Kidney (tissue), 14 donors: ENCODE data around the gene PLEKHA8. TPM values are rescaled to one million over a fixed set of nuclear protein-coding genes. Genes with fewer than 3 reads are reported as not detected.
A peak's percentile ranks its signal among the peaks of the same experiment; 100 is the strongest.

Source experiments
- DNase-seq, 5 donors: peaks; one replicate each; pipeline ENCODE4 v3.0.0-alpha.2; 2013 to 2020
- FAIRE-seq: peaks from 2 replicates; lab custom pipeline; 2012; peaks lifted over from hg19 to GRCh38; lab: Jason Lieb, UNC
- H3K27ac ChIP-seq, 2 donors: one replicate each; pipeline ENCODE4 v1.7.0; 2013; ENCODE audit warnings: low read depth in 2 of 2, low read length in 2 of 2, inconsistent platforms in 1 of 2
- H3K27me3 ChIP-seq: one replicate; pipeline ENCODE4 v1.7.1; 2013; ENCODE audit warnings: low read length, inconsistent platforms; ENCODE audit not compliant: control insufficient read depth, insufficient read depth
- H3K36me3 ChIP-seq, 3 donors: one replicate each; pipeline versions ENCODE4 v1.7.0 to v1.7.1; 2013; ENCODE audit warnings: low read length in 3 of 3, control low read depth in 1 of 3, inconsistent platforms in 1 of 3; ENCODE audit not compliant: insufficient read depth in 3 of 3, control insufficient read depth in 2 of 3
- H3K4me1 ChIP-seq, 3 donors: one replicate each; pipeline versions ENCODE4 v1.7.0 to v1.7.1; 2013; ENCODE audit warnings: low read length in 3 of 3, inconsistent platforms in 1 of 3, low read depth in 1 of 3; ENCODE audit not compliant: control insufficient read depth in 2 of 3, insufficient read depth in 2 of 3
- H3K4me3 ChIP-seq, 3 donors: one replicate each; pipeline versions ENCODE4 v1.7.0 to v1.8.1; 2013; ENCODE audit warnings: low read length in 3 of 3, control low read depth in 1 of 3, inconsistent platforms in 1 of 3
- H3K9ac ChIP-seq, 3 donors: one replicate each; pipeline versions ENCODE4 v1.7.0 to v1.7.1; 2013; ENCODE audit warnings: low read length in 3 of 3, control low read depth in 1 of 3, inconsistent platforms in 1 of 3
- H3K9me3 ChIP-seq, 3 donors: one replicate each; pipeline versions ENCODE4 v1.7.0 to v1.7.1; 2013; ENCODE audit warnings: low read length in 3 of 3, control low read depth in 1 of 3, inconsistent platforms in 1 of 3; ENCODE audit not compliant: control insufficient read depth in 2 of 3, insufficient read depth in 1 of 3
- intact Hi-C: fragments of 100-400 bp; cut with DNase I; formaldehyde crosslinking; loops from one replicate; pipeline ENCODE4 v1.11.1; 2022
- polyA plus RNA-seq: library from polyadenylated mRNA; stranded (reverse); fragments of 350-450 nt; fragmentation: Illumina TruSeq; extraction: RNeasy Lipid Tissue Mini Kit (QIAGEN cat#74804); gene quantifications from one replicate; pipeline ENCODE4 v1.2.3, GENCODE V29; 2014; ENCODE audit warnings: low read depth, low replicate concordance; ENCODE audit not compliant: insufficient read depth
- total RNA-seq: library from RNA; stranded (reverse); fragmentation: NEBNext Ultra II Directional; extraction: Animal tissue kit (Norgen Biotek cat#: 25700); gene quantifications from one replicate; pipeline ENCODE4 v1.2.1, GENCODE V29; 2021
- TF ChIP-seq, protein P1 (sequence below): IDR thresholded peaks from 3 replicates; pipeline ENCODE4 v1.5.1; 2012; ENCODE audit warnings: mild to moderate bottlenecking, moderate library complexity, borderline replicate concordance; ENCODE audit not compliant: insufficient read depth; ENCODE audit errors: extremely low read depth
- donor health status: control.
- donor health status: control.
- donor health status: control.
- donor health status: control.
- donor health status: control.
- donor health status: DM: yes; HTN: yes; CAD: no.
- donor health status: Normal renal cell carcinoma (clear cell type).

Gene PLEKHA8
- total and polyA plus RNA-seq, 2 donors from 2014 or later, result 4.8 to 8.5 TPM

DNA sequence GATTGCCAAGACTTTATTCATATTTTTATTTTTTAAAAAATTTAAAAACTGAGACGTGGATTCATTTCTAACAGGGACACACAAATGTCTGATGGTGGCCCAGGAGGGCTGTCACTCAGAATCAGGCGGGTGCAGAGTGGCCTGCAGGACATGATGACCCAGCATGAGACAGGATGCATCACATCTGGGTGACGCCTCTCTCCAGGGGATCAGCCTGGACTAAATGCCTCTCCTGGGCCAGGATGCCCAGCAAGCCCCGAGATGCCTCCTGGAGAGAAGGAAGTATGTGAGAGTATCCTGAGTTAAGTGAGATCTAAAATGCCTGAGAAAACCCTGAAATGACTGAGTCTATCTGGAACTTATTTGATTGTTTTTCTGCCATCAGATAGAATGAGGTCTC lies 89.7 kb downstream of the PLEKHA8 start:
- intact Hi-C loops, result no loop called here
- no peak overlapping the region for H3K27ac ChIP-seq
- no peaks in the 10 kb centered on the region for H3K4me1 ChIP-seq
- peaks cover 0 to 6% (median 3%) of the 10 kb centered on the region in 3 donors for H3K9me3 ChIP-seq
- no peak overlapping the region for H3K4me3 ChIP-seq
- FAIRE-seq (no peak), DNase-seq (no peak)
- H3K9ac ChIP-seq, result no peak overlapping the region
- TF ChIP-seq, protein P1, sequence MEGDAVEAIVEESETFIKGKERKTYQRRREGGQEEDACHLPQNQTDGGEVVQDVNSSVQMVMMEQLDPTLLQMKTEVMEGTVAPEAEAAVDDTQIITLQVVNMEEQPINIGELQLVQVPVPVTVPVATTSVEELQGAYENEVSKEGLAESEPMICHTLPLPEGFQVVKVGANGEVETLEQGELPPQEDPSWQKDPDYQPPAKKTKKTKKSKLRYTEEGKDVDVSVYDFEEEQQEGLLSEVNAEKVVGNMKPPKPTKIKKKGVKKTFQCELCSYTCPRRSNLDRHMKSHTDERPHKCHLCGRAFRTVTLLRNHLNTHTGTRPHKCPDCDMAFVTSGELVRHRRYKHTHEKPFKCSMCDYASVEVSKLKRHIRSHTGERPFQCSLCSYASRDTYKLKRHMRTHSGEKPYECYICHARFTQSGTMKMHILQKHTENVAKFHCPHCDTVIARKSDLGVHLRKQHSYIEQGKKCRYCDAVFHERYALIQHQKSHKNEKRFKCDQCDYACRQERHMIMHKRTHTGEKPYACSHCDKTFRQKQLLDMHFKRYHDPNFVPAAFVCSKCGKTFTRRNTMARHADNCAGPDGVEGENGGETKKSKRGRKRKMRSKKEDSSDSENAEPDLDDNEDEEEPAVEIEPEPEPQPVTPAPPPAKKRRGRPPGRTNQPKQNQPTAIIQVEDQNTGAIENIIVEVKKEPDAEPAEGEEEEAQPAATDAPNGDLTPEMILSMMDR, result no peak
- peaks cover 0 to 4% (median 0%) of the 10 kb centered on the region in 3 donors for H3K36me3 ChIP-seq
- no peaks in the 10 kb centered on the region for H3K27me3 ChIP-seq

DNA sequence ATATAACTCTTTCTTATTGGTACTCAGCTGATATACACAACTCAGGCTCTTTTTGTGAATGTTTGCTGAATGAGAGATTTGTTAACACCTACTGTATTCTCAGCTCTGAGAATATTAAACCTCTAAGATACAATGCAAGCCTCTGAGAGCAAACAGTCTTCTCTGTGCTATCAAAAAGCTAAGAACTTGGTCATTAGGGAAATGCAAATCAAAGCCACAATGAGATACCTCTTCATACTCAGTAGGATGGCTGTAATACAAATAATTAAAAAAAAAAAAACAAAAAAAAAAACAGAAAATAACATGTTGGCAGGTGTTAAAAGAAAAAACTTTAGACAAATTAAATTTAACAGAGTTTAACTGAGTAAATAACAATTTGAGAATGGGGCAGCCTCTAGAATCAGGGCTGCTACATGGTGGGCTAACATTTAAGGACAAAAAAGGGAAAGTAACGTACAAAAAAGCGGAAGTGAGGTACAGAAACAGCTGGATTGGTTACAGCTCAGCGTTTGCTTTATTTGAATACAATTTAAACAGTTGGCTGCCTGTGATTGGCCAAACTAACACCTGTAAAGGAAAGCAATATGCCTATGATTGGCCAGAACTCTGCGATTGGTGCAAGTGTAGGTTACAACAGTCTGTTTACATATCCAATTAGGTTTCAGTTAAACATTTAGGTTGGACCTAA lies 91.8 kb downstream of the PLEKHA8 start:
- Histone ChIP-seq H3K27me3 (no peaks in the 10 kb centered on the region), H3K4me3 (no peak overlapping the region), H3K36me3 (peaks cover 0 to 4% (median 0%) of the 10 kb centered on the region in 3 donors), H3K4me1 (no peaks in the 10 kb centered on the region), H3K27ac (no peak overlapping the region), H3K9ac (no peak overlapping the region), H3K9me3 (no peaks in the 10 kb centered on the region)
- TF ChIP-seq, protein P1, result no peak
- intact Hi-C loops, result no loop called here
- FAIRE-seq, result no peak
- no peak for DNase-seq

DNA sequence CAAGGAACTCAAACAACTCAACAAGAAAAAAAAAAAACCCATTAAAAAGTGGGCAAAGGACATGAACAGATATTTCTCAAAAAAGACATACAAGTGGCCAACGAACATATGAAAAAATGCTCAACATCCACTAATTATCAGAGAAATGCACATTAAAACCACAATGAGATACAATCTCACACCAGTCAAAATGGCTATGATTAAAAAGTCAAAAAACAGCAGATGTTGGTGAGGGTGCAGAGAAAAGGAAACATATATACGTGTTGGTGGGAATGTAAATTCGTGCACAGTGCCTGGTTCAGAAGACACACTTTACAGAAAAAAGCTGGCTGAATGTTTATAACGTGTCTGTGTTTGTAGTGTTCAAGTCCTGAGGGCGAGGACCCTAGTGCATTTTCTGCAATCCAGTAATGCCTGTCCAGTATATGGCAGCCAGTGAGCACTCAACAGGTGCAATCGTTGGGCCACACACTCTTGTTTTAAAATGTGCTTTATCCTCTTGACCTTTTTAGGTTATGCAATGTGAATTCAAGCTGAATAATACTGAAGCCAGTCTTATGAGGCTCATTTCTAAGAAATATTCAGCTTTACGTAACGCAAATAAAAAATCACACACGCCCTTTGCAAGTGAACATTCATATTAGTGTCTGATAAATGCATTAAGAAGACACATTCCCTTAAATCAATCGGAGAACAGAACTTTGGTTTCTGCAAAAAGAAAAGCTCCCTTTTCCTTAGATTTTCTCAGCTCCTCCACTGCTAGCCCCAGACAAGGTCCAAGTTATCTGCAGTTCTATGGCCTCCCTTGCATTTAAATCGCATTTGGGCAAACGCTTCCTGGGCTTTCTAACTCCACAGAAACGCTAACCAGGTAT lies 105.8 kb downstream of the PLEKHA8 start:
- intact Hi-C loops, result no loop called here
- DNase-seq (peak in 1 of 5 donors; percentile 16), FAIRE-seq (no peak)
- TF ChIP-seq, protein P1, result no peak
- no peaks in the 10 kb centered on the region for H3K9me3 ChIP-seq
- H3K4me3 ChIP-seq, result peak overlapping the region; percentile 60 to 90 (median 71)
- H3K4me1 ChIP-seq, result peaks cover 0 to 10% (median 7%) of the 10 kb centered on the region in 3 donors
- peak overlapping the region; percentile 37 to 76 for H3K27ac ChIP-seq
- H3K36me3 ChIP-seq, result no peaks in the 10 kb centered on the region
- peak overlapping the region in 2 of 3 donors; percentile 49 to 83 for H3K9ac ChIP-seq
- no peaks in the 10 kb centered on the region for H3K27me3 ChIP-seq
